ENCODE measurements around the gene FREM1. TPM values are rescaled to one million over a fixed set of nuclear protein-coding genes. Genes with fewer than 3 reads are reported as not detected.
A peak's percentile ranks its signal among the peaks of the same experiment; 100 is the strongest.

The FREM1 gene
- total and polyA plus RNA-seq, 2 of the 13 experiments (the other 11 are each of a cell fraction or from before 2014, with no cell fraction given) = 64.3 to 202 TPM

DNA sequence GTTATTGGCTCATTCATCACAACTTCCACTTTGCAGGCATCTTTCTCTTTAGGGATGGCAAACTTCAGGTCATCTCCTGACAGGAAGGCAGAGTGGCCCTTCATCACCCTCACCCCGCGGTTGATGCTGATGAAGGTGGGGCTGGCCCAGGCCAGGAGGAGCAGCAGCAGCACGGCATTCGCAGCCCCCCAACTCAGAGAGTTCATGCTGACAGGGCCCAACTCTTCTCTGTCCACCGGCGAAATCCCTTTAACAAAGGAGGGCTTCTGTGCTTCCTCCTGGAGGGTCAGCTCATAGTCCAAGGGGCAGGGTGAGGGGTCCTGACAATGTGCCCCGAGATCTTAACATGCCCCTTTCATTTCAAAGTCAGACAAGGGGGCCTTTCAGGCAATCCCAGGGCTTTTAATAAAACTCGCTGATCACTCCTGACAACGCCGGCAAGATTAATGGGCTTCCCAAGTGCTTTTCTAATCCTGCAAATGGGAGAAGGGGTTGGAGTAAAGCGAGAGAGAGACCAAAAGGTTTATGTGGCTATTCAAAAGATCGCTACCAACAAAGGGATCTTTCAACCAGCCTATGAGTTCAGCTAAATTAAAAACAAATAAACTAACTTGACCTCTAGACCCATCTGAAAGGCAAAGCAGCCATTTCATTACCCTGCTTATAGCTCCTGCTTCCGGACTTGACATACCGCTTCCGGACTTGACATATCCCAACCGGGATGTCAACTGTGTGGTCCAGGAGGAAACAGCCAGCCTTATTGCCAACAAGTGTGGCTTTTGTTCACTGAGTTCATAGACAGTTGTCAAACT, 41.2 kb downstream of the FREM1 start (continued):
- TF ChIP-seq HNF1A (IDR thresholded peaks at IDR 0.05; ENCODE audit: low read depth) (peak; percentile 37; the same call in 1 of the 2 replicates), HNF1A (CRISPR knock-in tag; IDR thresholded peaks at IDR 0.05; ENCODE audit: borderline replicate concordance) (peak; percentile 75; the same call in 1 of the 2 replicates), LCORL (IDR thresholded peaks at IDR 0.05) (no peak), LCORL (CRISPR knock-in tag; IDR thresholded peaks at IDR 0.05) (peak; percentile 17; the same call in 1 of the 2 replicates), NR2C2 (CRISPR knock-in tag; IDR thresholded peaks at IDR 0.05; ENCODE audit: borderline replicate concordance) (peak; percentile 70; the same call in 1 of the 2 replicates), MYC (CRISPR knock-in tag; IDR thresholded peaks at IDR 0.05; ENCODE audit: borderline replicate concordance) (no peak), FOXO1 (CRISPR knock-in tag; IDR thresholded peaks at IDR 0.05) (peak; percentile 84), TCF12 (IDR thresholded peaks at IDR 0.05) (no peak), TCF12 (CRISPR knock-in tag; IDR thresholded peaks at IDR 0.05) (0 out of 2 replicates have a peak, but pooled peaks have one; percentile 22), KAT7 (CRISPR knock-in tag; IDR thresholded peaks at IDR 0.05; ENCODE audit: borderline replicate concordance) (peak; percentile 79; the same call in 1 of the 2 replicates), JDP2 (CRISPR knock-in tag; IDR thresholded peaks at IDR 0.05; ENCODE audit: borderline replicate concordance) (no peak), SP5 (CRISPR knock-in tag; IDR thresholded peaks at IDR 0.05; ENCODE audit: borderline replicate concordance, low read depth) (0 out of 2 replicates have a peak, but pooled peaks have one; percentile 27), ZBTB26 (CRISPR knock-in tag; IDR thresholded peaks at IDR 0.05; ENCODE audit: borderline replicate concordance) (no peak), ZFP82 (CRISPR knock-in tag; IDR thresholded peaks at IDR 0.05; ENCODE audit: borderline replicate concordance) (peak; percentile 52; the same call in 1 of the 2 replicates), HOXD1 (CRISPR knock-in tag; IDR thresholded peaks at IDR 0.05) (peak; percentile 66; the same call in 1 of the 2 replicates), CREM (IDR thresholded peaks at IDR 0.05) (peak; percentile 86), CREM (CRISPR knock-in tag; IDR thresholded peaks at IDR 0.05) (no peak), ZSCAN25 (CRISPR knock-in tag; IDR thresholded peaks at IDR 0.05) (peak; percentile 68), RXRB (CRISPR knock-in tag; IDR thresholded peaks at IDR 0.05; ENCODE audit: borderline replicate concordance) (peak; percentile 77), MAFG (CRISPR knock-in tag; IDR thresholded peaks at IDR 0.05) (no peak), POGZ (CRISPR knock-in tag; IDR thresholded peaks at IDR 0.05) (peak; percentile 78)
- TF ChIP-seq, protein P1, sequence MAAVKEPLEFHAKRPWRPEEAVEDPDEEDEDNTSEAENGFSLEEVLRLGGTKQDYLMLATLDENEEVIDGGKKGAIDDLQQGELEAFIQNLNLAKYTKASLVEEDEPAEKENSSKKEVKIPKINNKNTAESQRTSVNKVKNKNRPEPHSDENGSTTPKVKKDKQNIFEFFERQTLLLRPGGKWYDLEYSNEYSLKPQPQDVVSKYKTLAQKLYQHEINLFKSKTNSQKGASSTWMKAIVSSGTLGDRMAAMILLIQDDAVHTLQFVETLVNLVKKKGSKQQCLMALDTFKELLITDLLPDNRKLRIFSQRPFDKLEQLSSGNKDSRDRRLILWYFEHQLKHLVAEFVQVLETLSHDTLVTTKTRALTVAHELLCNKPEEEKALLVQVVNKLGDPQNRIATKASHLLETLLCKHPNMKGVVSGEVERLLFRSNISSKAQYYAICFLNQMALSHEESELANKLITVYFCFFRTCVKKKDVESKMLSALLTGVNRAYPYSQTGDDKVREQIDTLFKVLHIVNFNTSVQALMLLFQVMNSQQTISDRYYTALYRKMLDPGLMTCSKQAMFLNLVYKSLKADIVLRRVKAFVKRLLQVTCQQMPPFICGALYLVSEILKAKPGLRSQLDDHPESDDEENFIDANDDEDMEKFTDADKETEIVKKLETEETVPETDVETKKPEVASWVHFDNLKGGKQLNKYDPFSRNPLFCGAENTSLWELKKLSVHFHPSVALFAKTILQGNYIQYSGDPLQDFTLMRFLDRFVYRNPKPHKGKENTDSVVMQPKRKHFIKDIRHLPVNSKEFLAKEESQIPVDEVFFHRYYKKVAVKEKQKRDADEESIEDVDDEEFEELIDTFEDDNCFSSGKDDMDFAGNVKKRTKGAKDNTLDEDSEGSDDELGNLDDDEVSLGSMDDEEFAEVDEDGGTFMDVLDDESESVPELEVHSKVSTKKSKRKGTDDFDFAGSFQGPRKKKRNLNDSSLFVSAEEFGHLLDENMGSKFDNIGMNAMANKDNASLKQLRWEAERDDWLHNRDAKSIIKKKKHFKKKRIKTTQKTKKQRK (IDR thresholded peaks at IDR 0.05; ENCODE audit: low read length) = no peak
